ENCODE data around the gene ANGPTL1.
"Not testable (repeated sequence)": the region's sequence is repeated elsewhere in the genome, so short reads cannot be mapped to it uniquely, and the experiment has no call there.

The ANGPTL1 gene

DNA sequence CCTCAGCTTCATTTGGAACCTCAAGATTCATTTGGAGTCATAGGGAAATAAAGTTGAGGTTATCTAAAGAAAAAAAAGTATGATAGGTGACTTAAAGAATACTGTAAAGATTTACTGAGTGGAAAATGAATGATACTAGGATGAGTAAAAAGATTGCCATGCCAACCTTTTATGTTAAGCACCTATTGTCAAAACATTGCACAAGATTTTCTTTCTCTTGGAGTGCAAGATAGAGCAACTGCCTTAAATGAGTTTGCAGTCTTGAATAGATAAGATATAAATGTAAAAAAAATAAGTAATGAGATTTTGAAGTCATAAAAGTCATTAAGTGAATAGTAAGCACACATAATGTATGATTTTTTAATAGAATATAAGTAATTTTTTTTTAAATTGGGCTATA, 5.1 kb upstream of the ANGPTL1 start:
- Mint-ChIP-seq H3K27ac (no peak overlapping the region), H3K4me3 (no peak overlapping the region)
- no peak for ATAC-seq

GRCh38 chr1:178874966-178875365, 4.1 kb upstream of the ANGPTL1 start:
- no peak for DNase-seq

More for the DNA sequence above, 5.1 kb upstream of the ANGPTL1 start:
- Mint-ChIP-seq H3K27me3 (no peaks in the 10 kb centered on the region), H3K4me1 (no peaks in the 10 kb centered on the region), H3K9me3 (no peaks in the 10 kb centered on the region)
- DNase-seq, result no peak

DNA sequence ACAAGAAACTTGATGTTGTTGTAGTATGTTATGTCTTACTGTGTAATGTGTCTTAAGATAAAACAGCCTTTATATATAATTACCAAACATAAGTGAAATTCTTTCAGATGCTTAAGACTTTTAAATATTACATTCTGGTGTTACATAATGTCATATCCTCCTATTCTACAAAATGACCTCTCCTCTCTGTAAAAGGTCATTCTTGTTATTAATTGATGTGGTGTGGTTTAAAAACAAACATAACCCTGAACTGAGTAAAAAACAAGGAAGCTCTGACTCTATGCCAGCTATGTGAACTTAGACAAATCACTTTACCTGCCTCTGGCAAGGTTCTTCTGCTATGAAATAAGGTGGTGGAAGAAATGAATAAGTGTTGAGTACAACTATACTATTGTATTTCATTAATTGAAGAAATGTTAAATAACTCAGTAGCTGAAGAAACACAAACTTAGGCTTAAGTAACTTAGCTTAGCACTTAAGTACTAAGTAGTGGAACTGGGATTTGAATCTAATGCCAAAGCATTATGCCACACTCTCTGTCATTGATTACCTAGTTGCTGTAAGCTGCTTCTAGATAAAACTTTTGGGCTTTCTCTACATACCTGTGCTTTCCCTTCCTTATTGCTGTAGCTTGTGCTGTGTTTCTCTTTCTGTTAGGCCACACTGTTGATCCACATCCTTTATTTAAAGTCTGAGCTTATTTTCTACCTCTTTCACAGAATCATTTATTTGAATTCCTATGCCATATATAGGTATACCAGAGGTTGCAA, 859 bp upstream of the ANGPTL1 start:
- H3K4me1 Mint-ChIP-seq, result peaks cover 4% of the 10 kb centered on the region
- no peak overlapping the region for H3K4me3 Mint-ChIP-seq
- H3K27ac Mint-ChIP-seq, result no peak overlapping the region
- H3K9me3 Mint-ChIP-seq, result no peaks in the 10 kb centered on the region
- no peaks in the 10 kb centered on the region for H3K27me3 Mint-ChIP-seq
- ATAC-seq, result no peak
- DNase-seq, result no peak

More at GRCh38 chr1:178874966-178875365, 4.1 kb upstream of the ANGPTL1 start:
- Mint-ChIP-seq H3K4me3 (no peak overlapping the region), H3K27ac (no peak overlapping the region), H3K9me3 (no peaks in the 10 kb centered on the region), H3K27me3 (no peaks in the 10 kb centered on the region), H3K4me1 (no peaks in the 10 kb centered on the region)
- ATAC-seq, result no peak

DNA sequence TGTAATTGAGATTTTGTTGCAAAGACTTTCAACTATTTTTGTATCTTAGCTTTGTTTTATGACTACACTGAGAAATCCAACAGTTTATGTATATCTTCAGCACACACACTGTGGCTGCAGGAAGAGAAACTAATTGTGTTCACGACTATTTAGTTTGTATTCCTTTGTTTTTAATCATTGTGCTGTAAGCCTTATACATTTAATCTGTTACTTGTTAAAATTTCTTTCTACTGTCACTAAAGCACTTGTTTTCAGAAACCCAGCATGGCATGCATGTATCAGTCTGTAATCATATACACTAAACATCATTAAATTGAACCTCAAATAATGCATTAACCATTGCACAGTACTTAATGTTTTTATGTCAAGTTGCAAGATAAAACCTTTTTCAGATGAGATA, 656 bp downstream of the ANGPTL1 start:
- no peak for DNase-seq
- Mint-ChIP-seq H3K27me3 (no peaks in the 10 kb centered on the region), H3K9me3 (no peaks in the 10 kb centered on the region), H3K4me3 (no peak overlapping the region), H3K4me1 (peaks cover 4% of the 10 kb centered on the region), H3K27ac (no peak overlapping the region)
- ATAC-seq, result no peak

DNA sequence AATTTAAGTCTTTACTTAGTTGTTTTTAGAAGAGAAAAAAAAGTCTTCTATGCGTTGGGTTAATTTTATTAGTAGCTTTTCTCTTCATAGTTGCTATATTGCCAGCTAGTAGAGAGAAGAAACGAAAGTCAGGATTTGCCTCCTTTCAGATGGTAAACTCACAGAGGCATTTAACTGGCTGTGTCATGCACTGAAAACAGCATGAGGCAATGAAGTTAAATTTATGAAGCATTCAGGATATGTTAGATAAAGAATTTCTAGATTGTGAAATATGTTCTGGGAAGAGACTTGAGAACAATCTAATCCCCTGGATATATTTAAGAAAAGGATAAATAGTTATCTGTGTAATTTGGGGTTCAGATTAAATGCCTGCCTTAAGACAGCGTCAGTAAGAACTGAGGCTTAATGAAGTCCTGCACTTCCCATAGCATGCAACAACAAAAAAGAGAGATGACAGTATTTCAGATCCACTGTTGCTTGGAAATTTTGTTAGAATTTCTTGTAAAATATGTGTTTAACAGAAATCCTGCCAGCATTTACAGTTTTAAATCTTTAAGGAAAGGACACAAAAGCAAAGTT, 1.7 kb downstream of the ANGPTL1 start:
- peaks cover 9% of the 10 kb centered on the region for H3K4me1 Mint-ChIP-seq
- no peak overlapping the region for H3K4me3 Mint-ChIP-seq
- ATAC-seq (no peak), DNase-seq (no peak)
- H3K27ac Mint-ChIP-seq, result no peak overlapping the region
- H3K27me3 Mint-ChIP-seq, result no peaks in the 10 kb centered on the region
- H3K9me3 Mint-ChIP-seq, result no peaks in the 10 kb centered on the region

GRCh38 chr1:178868706-178869105, 2.2 kb downstream of the ANGPTL1 start:
- Mint-ChIP-seq H3K9me3 (no peaks in the 10 kb centered on the region), H3K27me3 (no peaks in the 10 kb centered on the region), H3K4me3 (no peak overlapping the region), H3K27ac (no peak overlapping the region), H3K4me1 (peaks cover 10% of the 10 kb centered on the region)
- no peak for ATAC-seq
- DNase-seq, result no peak

DNA sequence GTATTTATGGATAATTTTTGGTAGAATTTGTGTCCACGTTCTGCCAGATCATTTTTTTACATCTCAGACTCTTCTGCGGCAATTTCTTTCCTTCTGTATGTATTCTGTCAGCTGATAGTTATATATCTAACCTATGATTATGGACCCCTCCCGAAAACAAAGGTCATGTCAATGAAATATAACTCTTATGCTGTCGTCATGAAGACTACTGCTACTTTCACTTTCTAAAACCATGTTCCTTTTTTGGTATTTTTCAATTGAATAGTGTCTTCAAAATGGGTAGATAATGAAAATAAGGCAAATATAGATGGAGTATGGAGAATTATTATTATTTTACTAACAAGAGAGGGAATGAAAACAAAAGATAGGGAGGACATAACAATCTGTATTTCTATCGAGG, 3.2 kb downstream of the ANGPTL1 start:
- Mint-ChIP-seq H3K4me1 (peaks cover 10% of the 10 kb centered on the region), H3K9me3 (no peaks in the 10 kb centered on the region), H3K27ac (no peak overlapping the region), H3K27me3 (no peaks in the 10 kb centered on the region), H3K4me3 (peak overlapping the region; percentile 3 to 11)
- DNase-seq (no peak), ATAC-seq (no peak)

DNA sequence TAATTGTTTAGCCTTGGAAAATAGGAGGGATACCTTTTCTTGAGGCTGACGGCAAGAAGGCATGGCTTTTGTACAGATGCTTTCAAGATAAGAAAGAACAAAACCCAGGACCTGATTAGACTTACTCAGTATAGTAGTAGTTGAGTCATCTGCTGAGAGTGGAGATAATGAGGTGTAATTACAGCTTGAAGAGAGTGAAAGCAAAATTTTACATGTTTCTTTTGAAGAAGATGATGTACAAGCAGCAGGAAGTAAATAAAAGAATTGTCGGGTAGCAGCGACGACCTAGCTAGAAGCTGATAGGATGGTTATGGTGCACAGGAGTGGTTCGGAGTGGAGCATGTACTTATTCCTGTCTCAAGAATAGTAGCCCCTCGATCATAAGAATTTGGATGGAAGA, 6.6 kb downstream of the ANGPTL1 start:
- ATAC-seq, result no peak
- H3K9me3 Mint-ChIP-seq, result no peaks in the 10 kb centered on the region
- H3K4me1 Mint-ChIP-seq, result peaks cover 10% of the 10 kb centered on the region
- no peak for DNase-seq
- no peak overlapping the region for H3K4me3 Mint-ChIP-seq
- no peak overlapping the region for H3K27ac Mint-ChIP-seq
- H3K27me3 Mint-ChIP-seq, result no peaks in the 10 kb centered on the region

- H3K27me3 Mint-ChIP-seq, result no peaks in the 10 kb centered on the region
- H3K27ac Mint-ChIP-seq, result no peak overlapping the region
- ATAC-seq (no peak), DNase-seq (no peak)
- no peaks in the 10 kb centered on the region for H3K9me3 Mint-ChIP-seq
- no peak overlapping the region for H3K4me3 Mint-ChIP-seq
- H3K4me1 Mint-ChIP-seq, result peaks cover 10% of the 10 kb centered on the region
Observed at GRCh38 chr1:178862864-178863263, 8.0 kb downstream of the ANGPTL1 start.

DNA sequence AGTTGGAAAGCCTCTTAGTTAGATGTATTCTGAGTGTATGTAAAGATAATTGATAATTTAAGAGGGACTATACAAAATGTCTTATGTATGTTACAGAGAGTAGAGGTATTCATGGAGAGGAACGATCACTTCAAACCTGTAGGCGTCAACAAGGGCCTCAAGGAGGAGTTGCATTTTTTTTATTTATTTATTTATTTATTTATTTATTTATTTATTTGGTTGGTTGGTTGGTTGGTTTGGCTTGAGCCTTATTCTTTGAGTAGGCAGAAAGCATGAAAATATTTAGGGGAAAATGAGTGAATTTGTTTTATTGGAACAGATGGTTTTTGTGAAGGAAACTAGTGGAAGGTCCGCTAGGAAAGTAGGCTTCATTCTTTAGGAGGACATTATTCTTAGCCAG, 8.5 kb downstream of the ANGPTL1 start:
- Mint-ChIP-seq H3K9me3 (no peaks in the 10 kb centered on the region), H3K4me3 (no peak overlapping the region), H3K4me1 (peaks cover 6% of the 10 kb centered on the region), H3K27me3 (no peaks in the 10 kb centered on the region), H3K27ac (no peak overlapping the region)
- DNase-seq (no peak), ATAC-seq (no peak)

GRCh38 chr1:178857126-178857525, 13.8 kb downstream of the ANGPTL1 start:
- ATAC-seq, result no peak
- no peak overlapping the region for H3K4me3 Mint-ChIP-seq
- DNase-seq, result no peak
- no peaks in the 10 kb centered on the region for H3K27me3 Mint-ChIP-seq
- H3K4me1 Mint-ChIP-seq, result no peaks in the 10 kb centered on the region
- H3K27ac Mint-ChIP-seq, result no peak overlapping the region
- H3K9me3 Mint-ChIP-seq, result no peaks in the 10 kb centered on the region

DNA sequence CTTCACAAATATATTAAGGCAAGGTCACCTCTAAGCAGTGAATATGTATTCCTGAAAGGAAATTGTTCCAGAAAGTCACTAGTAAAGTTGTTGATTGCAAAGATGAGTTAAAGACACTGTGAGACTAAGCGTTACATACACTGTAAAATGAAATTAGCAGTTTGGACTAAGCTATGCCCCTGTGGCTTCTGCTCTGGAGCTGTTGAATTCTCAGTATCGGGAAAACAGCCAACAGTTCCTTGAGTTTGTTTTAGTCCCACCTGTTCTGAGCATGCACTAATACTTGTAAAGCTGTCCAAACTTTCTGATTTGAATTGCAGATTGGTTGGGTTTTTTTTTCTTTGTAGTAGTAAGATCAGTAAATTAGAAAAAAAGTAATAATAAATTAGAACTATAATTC, 21.0 kb downstream of the ANGPTL1 start:
- no peak for ATAC-seq
- Mint-ChIP-seq H3K9me3 (no peaks in the 10 kb centered on the region), H3K27me3 (no peaks in the 10 kb centered on the region), H3K4me3 (no peak overlapping the region), H3K4me1 (no peaks in the 10 kb centered on the region), H3K27ac (no peak overlapping the region)
- DNase-seq, result no peak

- not testable (repeated sequence) for ATAC-seq, H3K9me3 Mint-ChIP-seq, H3K27me3 Mint-ChIP-seq, H3K4me3 Mint-ChIP-seq, H3K27ac Mint-ChIP-seq, H3K4me1 Mint-ChIP-seq, DNase-seq
Observed at GRCh38 chr1:178847919-178848318, 23.0 kb downstream of the ANGPTL1 start.

DNA sequence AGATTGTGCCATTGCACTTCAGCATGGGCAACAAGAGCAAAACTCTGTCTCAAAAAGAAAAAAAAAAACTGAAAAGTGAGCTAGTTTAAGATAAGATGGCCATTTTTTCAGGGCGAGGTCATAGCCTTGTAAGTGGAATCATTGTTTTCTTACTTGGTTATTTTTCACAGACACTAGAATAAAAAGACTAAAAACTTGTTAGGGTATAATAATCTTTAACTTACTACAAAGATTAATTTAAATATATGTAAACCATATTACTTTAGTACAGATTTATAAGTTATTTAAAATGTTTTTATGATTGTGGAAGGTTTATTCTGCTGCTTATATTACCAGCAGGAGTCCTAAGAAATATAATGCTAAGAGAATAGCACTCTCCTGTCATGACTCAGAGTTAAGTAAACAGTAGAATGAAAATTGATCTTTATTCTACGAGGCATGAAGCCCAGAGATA, 23.5 kb downstream of the ANGPTL1 start:
- Mint-ChIP-seq H3K4me3 (no peak overlapping the region), H3K9me3 (no peaks in the 10 kb centered on the region), H3K4me1 (no peaks in the 10 kb centered on the region), H3K27me3 (no peaks in the 10 kb centered on the region), H3K27ac (no peak overlapping the region)
- ATAC-seq (no peak), DNase-seq (no peak)

GRCh38 chr1:178846306-178846705, 24.6 kb downstream of the ANGPTL1 start:
- DNase-seq (no peak), ATAC-seq (no peak)
- no peaks in the 10 kb centered on the region for H3K9me3 Mint-ChIP-seq
- H3K4me1 Mint-ChIP-seq, result no peaks in the 10 kb centered on the region
- no peak overlapping the region for H3K4me3 Mint-ChIP-seq
- H3K27me3 Mint-ChIP-seq, result no peaks in the 10 kb centered on the region
- no peak overlapping the region for H3K27ac Mint-ChIP-seq

GRCh38 chr1:178844436-178844835, 26.4 kb downstream of the ANGPTL1 start:
- no peak overlapping the region for H3K4me3 Mint-ChIP-seq

DNA sequence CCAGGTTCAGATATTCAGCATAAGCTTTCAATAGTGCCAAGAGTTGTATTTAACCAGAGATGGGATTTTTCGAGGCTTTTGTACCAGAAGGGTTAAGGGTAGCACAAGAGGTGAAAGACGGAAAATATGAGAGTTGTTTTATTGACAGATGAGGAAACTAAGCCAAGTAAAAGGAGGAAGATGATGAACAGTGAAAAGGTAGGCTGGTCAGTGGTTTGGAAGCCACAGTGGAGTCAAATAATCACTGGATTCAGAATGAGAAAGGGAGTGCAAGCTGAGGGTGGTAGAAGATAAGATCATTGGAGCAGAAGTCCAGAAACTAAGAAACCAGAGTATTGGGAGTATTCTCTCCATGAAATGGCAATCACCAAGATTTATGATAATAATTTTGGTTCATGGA, 45.7 kb downstream of the ANGPTL1 start:
- ATAC-seq (no peak), DNase-seq (no peak)
- H3K27me3 Mint-ChIP-seq, result no peaks in the 10 kb centered on the region
- H3K4me1 Mint-ChIP-seq, result peaks cover 24% of the 10 kb centered on the region
- no peak overlapping the region for H3K4me3 Mint-ChIP-seq
- peaks cover 8 to 10% of the 10 kb centered on the region in 2 donors for H3K9me3 Mint-ChIP-seq
- H3K27ac Mint-ChIP-seq, result no peak overlapping the region

More at GRCh38 chr1:178844436-178844835, 26.4 kb downstream of the ANGPTL1 start:
- H3K9me3 Mint-ChIP-seq, result peaks cover 0 to 3% of the 10 kb centered on the region in 2 donors
- no peak for DNase-seq
- H3K4me1 Mint-ChIP-seq, result no peaks in the 10 kb centered on the region
- no peak for ATAC-seq
- H3K27ac Mint-ChIP-seq, result no peak overlapping the region
- no peaks in the 10 kb centered on the region for H3K27me3 Mint-ChIP-seq
